Measurements from ENCODE around the gene MFSD2A.

DNA sequence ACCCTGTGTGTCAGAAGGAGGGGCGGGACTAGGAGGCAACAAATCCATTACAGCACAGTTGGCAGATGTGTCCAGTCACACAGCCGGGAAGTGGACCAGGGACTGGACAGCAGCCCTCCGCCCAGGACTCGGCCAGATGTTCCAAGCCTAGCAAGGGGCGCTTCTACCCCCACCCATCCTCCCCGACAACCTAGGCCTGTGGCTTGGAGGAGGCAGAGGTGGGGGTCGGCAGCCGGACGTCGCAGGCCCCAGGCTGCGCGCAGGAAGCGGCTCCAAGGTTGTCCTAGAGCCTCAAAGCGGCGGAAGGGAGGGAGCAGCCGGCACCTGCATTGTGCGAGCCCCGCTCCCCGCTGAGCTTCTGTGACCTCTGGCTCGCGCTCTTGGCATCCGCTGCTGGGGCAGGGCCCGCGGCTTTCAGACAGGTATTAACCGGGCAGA is 32.7 kb upstream of the MFSD2A start:
- TF ChIP-seq, protein P1, sequence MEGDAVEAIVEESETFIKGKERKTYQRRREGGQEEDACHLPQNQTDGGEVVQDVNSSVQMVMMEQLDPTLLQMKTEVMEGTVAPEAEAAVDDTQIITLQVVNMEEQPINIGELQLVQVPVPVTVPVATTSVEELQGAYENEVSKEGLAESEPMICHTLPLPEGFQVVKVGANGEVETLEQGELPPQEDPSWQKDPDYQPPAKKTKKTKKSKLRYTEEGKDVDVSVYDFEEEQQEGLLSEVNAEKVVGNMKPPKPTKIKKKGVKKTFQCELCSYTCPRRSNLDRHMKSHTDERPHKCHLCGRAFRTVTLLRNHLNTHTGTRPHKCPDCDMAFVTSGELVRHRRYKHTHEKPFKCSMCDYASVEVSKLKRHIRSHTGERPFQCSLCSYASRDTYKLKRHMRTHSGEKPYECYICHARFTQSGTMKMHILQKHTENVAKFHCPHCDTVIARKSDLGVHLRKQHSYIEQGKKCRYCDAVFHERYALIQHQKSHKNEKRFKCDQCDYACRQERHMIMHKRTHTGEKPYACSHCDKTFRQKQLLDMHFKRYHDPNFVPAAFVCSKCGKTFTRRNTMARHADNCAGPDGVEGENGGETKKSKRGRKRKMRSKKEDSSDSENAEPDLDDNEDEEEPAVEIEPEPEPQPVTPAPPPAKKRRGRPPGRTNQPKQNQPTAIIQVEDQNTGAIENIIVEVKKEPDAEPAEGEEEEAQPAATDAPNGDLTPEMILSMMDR (conservative IDR thresholded peaks at IDR 0.05), result no peak
- no peak for TF ChIP-seq EZH2 (IDR thresholded peaks at IDR 0.05; ENCODE audit: low read depth)
